ENCODE results near the gene NSL1.
"Not testable (repeated sequence)": the region's sequence is repeated elsewhere in the genome, so short reads cannot be mapped to it uniquely, and the experiment has no call there.

GRCh38 chr1:212766825-212767224, 24.8 kb downstream of the NSL1 start:
- not testable (repeated sequence) for TF ChIP-seq CTCF (IDR thresholded peaks at IDR 0.05); POLR2A (IDR thresholded peaks at IDR 0.05); POLR2AphosphoS5 (IDR thresholded peaks at IDR 0.05; ENCODE audit: insufficient read depth in 1 of 2, low read depth in 1 of 2)
